HG03060 (cell line): ENCODE measurements around the gene ENTPD8.

Experiments used
- ATAC-seq: cut with Tn5 transposase; IDR thresholded peaks from one replicate; pipeline ENCODE4 v1.9.1; 2021; ENCODE audit warnings: low read depth, moderate number of reproducible peaks; ENCODE audit not compliant: unreplicated experiment

ENTPD8 gene, protein sequence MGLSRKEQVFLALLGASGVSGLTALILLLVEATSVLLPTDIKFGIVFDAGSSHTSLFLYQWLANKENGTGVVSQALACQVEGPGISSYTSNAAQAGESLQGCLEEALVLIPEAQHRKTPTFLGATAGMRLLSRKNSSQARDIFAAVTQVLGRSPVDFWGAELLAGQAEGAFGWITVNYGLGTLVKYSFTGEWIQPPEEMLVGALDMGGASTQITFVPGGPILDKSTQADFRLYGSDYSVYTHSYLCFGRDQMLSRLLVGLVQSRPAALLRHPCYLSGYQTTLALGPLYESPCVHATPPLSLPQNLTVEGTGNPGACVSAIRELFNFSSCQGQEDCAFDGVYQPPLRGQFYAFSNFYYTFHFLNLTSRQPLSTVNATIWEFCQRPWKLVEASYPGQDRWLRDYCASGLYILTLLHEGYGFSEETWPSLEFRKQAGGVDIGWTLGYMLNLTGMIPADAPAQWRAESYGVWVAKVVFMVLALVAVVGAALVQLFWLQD

DNA sequence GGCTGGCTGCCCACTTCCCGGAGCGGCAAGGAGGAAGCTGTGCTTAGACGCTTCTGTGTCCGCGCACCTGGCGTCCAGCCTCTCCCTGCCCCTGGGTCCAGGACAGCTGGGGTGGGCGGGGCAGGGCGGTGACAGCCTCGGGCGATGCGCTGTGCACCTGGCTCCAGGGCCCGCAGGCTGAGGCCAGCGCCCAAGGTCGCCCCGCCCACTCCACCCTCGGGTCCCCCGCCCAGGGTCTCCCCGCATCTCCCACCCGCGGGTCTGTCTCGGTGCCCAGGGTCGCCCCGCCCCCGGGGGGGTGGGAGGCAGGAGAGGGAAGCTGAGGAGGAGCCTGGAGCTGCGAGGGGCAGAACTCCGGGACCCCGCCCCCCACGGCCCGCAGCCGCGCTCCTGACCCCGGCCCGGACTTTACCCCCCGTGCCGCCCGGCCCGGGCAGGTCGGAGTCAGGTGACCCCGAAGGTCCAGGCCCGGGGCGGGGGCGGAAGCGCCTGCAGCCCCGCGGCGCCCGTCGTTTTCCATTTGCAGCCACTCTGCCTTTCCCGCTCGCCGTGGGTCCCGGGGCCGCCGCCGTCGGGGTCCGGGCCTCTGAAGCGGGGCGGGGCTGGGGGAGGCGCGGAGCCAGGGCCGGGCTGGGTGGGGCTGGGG is at the start of gene ENTPD8:
Gene ENTPD8, minus strand, starts transcription at position 69 of the 646 bp plus-strand sequence. CDS start 3,072 bp downstream, outside the sequence.
- ATAC-seq, result no peak

DNA sequence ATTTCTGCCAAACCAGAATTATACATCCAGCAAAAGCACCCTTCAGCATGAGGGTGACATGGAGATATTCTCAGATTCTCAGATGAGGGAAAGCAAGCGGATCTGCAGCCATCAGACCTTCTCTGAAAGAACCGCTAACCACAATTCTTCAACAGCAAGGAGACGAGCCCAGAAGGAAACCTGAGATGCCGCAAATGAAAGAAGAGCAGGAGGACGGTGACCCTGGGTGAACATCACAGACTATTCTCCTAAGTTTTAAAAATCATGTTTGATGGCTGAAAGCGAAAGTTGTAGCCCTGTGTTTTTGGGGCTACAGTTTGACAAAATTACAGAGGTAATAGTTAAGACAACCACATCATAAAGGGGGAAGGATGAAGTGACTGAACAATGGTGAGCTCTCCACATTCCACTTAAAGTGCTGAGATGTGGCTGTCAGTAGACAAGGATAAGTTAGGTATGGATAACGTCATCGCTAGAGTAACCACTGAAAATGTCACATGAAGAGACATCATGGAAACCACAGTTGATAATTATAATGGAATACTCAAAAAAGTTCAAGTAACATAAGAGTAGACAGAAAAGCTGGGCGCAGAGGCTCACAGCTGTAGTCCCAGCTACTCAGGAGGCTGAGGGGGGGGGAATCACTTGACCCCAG is 49.5 kb upstream of the ENTPD8 start:
- ATAC-seq, result no peak

DNA sequence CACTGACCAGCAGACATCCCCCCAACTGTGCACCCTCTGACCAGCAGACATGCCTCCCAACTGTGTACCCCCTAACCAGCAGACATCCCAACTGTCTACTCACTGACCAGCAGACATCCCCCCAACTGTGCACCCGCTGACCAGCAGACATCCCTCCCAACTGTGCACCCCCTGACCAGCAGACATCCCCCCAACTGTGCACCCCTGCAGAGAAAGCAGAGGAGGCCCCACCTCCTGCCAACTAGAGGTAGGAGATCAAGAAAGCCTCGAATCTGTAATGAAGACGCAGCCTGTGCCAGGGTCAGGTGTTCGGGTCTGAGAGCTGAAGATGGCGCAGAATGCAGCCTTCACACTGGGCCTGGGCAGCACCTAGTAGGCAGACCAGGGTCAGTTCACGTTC is 47.7 kb upstream of the ENTPD8 start:
- no peak for ATAC-seq

DNA sequence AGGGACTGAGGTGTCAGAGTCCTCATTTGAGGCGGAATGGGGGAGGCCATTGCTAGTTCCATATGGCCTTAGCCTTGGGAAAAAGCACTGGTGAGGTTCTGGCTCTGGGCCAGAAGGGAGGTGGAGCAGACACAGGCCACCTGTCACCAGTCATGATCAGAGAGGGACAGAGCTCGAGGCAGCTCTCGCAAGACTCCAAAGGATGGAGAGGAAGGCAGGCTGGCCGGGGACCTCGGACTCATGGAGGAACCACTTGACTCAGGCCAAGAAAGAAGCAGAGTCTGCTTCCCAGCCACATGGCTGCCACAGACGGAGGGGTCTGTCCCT is 47.1 kb upstream of the ENTPD8 start:
- no peak for ATAC-seq

DNA sequence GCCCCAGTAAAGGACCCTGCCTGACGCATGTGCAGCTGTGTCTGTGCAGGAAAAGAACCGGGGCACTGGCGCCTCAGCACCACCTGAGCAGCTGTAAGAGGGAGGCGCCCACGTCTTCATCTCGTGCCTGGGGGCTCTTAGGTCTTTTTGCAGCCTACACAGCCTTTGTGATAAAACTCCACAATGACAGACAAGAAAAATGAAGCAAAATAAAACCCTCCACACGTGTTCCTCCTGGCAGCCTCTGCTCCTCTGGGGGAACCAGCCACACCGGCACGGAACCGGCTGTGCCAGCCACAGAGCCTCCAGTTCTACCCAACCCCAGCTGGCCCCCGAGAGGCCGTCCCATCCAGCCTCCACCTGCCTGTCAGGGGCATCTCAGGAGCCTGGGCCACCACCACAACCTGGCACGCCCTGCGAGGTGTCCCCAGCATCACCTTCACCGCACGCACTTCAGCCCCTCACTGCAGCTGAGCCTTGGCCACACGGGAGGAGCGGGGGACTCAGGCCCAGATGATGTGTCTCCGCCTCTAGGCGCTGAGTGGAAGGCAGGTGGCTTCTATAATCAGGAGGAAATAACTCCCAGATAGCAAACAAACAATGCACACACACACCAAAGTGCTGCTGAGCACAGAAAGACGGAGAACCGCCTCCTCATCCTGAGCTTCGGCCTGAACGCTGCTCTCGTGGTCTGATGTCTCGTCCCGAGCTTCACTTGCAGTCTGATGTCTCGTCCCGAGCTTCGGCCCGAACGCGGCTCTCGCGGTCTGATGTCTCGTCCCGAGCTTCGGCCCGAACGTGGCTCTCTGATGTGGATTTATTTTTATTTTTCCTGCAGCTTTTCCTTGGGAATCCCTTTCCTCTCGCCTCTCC is 46.5 kb upstream of the ENTPD8 start:
- ATAC-seq, result no peak

DNA sequence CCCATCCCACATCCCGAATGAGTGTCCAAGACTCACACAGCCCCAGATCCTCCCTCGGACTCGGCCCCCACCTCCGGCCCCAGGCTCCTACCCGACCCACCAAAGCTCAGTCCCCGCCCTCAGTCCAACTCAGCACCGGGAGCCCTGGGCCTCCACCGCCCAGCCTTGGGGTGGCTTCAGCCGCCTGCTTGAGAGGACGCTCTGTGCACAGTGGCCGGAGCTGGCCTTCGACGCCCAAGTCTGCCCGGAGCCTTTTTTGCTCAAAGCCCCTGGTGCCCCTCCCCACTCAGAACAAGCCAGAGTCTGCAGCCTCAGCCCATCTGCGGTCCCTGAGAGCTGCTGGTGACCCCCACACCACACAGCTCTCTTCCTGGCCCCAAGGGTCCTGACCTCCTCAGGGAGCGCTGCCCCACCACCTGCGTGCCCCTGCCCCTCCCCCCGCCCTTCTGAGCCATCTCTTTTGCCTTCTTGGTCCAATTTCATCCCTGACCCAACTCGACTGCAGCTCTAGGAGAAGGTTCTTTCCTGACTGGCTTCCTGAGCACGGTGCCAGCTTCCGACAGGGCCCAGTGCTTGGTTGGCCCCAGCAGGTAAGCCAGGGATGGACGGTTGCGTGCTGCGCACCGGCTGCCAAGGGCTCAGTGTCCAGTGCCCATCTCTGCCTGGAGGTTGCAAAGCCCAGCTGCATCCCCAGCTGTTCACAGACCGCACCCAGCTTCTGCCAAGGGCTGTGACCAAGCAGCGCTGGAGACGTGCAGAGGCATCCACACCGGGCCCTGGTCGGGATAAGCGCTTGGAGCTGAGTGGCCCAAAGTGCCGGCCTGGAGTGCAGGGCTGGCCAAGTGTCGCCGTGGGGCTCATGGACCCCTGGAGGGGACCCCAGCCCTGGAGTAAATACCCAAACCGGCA is 45.6 kb upstream of the ENTPD8 start:
- no peak for ATAC-seq

DNA sequence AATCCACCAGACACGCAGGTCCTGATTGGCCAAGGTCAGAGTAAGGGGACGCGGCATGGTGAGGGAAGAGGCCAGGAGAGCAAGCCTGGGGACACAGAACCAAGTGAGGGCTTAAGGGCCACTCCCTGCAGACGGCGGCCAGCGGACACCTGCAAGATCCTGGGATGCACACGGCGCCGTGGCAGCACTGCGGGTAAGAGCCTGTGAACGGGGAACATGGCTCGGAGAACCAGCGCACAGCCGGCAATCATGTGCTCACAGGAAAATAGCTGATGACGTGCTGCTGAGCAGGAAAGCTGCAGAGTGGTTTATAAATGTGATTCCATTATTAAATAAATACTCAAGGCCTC is 45.0 kb upstream of the ENTPD8 start:
- ATAC-seq, result no peak

DNA sequence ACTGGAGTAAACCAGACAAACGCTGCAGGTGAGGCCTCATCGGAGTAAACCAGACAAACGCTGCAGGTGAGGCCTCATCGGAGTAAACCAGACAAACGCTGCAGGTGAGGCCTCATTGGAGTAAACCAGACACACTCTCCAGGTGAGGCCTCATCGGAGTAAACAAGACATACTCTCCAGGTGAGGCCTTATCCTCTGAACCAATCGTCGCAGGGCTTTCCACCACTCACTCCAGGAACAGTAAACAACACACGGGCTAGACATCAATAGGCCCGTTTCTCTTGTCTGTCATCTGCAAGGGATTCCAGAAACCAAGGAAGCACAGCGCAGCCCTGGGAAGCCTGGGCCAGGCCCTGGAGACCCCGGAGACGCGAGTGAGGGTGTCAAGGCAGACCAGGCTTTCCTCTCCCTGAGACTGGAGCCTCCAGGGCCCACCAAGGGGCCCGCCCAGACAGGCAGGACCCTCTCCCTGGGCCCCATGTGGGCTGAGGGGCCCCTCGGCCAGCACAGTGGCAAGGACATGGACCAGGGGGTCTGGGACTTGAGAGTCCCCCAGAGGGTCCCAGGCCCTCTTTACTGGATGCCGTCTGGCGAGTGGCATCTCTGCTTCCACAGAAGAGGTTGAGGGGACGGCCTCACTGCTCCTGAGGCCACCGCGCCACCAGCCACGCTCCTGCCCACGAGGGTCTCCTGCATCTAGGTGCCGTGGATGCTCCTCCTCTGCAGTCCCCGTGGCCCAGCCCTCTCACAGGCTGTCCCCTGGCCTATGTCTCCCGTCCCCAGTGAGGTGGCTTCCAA is 44.4 kb upstream of the ENTPD8 start:
- no peak for ATAC-seq

DNA sequence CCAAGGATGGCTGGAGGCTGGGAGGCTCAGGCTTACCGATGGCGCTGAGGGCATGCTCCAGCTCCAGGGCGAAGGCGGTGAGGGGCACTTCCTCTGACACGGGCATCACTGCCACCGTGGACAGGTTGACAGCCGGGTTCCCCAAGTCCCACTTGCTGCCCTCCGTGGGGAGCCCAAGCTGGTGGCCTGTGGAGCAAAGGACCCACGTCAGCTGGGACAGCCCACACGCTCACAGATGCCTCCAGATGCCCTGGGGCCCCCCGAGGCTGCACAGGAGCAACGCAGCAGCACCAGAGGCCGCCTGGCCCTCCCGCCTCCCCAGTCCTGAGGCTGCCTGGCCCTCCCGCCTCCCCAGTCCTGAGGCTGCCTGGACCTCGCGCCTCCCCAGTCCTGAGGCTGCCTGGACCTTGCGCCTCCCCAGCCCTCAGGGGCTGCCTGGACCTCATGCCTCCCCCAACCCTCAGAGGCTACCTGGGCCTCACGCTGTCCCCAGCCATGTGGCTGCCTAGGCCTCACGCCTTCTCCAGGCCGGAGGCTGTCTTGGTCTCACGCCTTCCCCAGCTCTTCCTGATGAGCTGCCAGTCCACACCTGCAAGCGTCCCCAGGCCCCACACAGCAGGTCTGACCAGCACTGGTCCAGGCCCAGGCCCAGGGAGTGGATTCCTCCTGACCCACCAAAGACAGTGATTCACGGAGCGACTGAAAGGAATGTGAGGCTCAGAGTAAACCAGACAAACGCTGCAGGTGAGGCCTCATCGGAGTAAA is 43.6 kb upstream of the ENTPD8 start:
- ATAC-seq, result no peak

DNA sequence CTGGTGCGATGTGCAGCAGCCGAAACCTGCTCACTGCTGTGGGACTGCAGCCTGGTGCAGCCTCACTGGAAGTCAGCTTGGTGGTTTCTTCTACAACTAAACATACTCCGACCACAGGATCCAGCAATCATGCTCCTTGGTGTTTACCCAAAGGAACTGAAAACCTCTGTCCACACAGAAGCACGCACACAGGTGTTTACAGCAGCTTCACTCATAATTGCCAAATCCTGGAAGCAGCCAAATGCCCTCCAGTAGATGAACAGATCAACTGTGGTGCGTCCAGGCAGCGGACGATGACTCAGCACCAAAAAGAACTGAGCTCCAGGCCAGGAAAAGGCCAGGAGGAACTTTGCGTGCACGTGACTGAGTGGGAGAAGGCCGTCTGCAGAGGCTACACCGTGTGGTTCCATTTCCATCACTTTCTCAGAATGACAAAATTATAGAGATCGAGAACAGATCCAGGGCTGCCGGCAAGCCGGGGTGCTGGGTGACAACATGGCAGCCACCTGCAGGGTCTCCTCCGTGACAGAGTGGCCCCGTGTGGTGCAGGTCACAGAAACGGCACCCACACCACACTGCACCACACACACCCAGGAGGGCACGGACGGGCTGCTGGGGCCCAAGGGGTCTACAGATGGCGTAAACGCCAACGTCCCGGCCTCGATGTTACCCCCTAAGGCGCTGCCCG is 41.1 kb upstream of the ENTPD8 start:
- no peak for ATAC-seq

DNA sequence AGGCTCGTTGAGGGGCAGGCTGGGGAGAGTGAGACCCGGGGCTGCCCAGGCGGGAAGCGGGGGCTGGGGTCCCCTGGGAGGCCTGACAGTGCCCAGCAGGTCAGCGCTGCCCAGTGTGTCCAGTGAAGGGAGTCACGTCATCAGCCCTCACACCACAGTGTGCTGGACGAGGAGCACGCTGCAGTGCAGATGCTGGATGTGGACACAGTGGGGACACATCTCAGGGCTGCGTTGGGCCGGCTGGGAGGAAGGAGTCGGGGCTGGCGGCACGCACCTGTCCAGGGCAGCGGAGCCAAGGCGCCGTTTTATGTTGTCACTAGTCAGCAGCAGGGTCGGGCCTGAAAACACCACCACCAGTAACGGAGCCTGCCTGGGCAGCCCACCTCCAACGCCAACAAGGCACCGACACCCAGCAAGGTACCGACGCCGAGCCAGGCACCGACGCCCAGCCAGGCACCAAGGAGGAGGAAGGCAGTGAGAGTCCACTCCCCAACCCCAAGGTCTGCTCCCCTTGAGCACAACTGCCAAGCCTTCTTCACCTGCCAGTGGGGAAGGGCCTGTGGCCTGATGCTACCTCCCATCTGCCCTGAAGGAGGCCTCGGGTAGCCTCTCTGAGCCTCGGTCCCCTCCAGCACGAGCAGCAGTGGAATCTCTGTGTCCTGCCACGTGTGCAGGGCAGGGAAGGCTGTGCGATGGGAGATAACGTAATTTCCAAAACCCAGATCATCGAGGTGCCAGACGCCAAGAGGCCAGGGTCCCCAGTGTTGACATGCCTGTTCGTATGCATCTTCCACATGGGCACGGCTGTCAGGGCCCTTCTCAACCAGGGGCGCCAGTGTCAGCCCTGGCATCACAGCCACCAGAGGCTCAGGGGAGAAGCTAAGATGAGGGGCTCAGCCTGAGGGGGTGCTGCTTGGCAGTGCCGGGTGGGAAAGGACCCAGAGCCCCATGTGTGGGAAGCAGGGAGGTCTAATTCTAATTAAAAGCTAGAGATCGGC is 39.8 kb upstream of the ENTPD8 start:
- no peak for ATAC-seq

DNA sequence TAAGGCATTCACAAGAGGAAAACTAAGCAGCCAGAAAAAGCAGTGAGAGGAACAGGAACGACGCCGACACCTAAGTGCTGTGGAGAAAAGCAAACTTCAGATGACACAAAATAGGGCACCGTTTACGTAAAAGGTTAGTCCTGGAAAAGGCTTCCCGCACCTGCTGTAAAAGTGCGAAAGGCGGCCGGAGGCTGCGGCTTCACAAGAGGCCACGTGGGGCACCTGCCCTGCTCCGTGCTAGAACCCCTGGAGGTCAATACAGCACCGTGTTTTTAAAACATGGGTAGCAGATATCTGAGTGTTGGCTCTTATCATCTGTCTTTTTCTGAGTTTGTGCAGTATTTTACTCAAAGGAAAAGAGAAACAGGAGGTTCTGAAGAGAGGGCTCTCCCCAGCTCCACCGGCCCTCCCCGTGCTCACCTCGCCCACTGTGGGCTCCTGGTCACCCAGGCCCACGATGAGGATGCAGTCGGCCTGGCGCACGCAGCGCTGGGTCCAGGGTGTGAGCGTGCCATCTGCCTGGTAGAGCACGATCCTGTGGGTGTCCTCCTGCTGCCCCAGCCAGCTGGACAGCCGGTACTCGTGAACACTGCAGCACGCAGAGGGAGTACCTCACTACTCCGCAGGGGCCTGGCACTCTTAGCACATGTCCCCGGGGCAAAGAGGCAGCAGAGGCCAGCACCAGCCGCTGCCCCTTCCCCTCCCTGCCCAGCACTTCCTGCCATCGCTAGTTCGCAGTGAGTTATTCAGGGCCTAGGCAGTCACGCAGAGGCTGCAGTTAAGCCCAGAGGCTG is 38.9 kb upstream of the ENTPD8 start:
- ATAC-seq, result no peak

DNA sequence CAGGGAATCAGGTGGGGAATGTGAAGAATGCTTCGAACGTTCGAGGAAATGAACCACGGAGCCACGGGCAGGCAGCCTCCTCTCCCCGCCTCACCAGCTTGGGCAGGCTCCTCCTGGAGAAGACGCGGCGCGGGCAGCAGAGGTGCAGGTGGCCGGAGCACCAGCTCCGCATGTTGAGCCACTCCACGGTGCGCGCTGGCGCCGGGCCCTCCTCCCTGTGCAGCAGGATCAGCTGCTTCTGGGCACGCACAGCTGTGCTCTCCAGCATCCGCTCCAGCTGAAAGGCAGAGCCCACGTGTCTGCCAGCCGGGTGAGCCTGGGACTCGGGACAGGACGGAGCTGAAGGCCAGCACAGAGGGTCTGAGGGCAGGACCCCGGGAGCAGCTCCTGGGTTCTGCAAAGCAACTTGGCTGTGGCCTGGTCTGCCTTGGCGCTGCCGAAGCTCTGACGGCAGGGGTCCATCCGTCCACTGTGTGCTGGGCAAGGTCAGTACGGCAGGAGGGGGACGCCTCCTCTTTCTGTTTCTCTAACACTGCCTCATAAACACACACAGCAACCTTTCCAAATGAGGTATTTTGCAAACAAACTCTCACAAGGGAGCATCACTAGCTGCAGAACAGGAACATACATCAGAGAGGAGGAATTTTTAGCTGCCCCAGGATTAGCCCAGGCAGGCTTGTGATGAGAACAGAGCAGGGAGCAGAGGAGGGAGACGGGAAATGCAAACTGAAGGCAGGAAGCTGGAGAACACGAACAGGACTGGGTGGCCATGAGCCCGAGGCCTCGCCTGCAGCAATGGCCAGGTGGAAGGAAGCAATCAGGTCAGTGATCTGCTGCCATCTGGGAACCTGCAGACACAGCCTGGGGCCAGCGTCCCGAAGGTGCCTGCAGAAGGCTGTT is 38.1 kb upstream of the ENTPD8 start:
- ATAC-seq, result no peak

DNA sequence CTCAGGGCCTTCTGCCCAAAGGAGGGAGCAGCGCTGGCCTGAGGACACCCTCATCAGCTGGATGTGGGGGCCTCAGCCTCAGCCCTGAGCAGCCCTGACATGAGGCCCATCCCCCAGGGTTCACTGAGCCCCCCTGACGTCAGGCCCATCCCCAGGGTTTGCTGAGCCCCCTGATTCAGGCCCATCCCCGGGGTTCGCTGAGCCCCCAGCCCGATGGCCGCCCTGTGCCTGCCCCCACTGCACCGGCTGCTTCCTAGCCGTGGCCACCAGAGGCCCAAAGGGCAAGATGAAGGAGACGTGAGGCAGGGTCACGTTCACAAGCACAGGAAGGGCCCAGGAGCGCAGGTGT is 37.4 kb upstream of the ENTPD8 start:
- no peak for ATAC-seq
